ENCODE measurements around the gene ERVFRD-1.

The ERVFRD-1 gene

GRCh38 chr6:11140056-11140455, 28.5 kb upstream of the ERVFRD-1 start:
- DNase-seq (ENCODE audit: low read depth) = no peak
- TF ChIP-seq, protein P1, sequence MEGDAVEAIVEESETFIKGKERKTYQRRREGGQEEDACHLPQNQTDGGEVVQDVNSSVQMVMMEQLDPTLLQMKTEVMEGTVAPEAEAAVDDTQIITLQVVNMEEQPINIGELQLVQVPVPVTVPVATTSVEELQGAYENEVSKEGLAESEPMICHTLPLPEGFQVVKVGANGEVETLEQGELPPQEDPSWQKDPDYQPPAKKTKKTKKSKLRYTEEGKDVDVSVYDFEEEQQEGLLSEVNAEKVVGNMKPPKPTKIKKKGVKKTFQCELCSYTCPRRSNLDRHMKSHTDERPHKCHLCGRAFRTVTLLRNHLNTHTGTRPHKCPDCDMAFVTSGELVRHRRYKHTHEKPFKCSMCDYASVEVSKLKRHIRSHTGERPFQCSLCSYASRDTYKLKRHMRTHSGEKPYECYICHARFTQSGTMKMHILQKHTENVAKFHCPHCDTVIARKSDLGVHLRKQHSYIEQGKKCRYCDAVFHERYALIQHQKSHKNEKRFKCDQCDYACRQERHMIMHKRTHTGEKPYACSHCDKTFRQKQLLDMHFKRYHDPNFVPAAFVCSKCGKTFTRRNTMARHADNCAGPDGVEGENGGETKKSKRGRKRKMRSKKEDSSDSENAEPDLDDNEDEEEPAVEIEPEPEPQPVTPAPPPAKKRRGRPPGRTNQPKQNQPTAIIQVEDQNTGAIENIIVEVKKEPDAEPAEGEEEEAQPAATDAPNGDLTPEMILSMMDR (conservative IDR thresholded peaks at IDR 0.05; ENCODE audit: low read length) = no peak
- H3K4me3 ChIP-seq (ENCODE audit: low read length) = no peak overlapping the region

DNA sequence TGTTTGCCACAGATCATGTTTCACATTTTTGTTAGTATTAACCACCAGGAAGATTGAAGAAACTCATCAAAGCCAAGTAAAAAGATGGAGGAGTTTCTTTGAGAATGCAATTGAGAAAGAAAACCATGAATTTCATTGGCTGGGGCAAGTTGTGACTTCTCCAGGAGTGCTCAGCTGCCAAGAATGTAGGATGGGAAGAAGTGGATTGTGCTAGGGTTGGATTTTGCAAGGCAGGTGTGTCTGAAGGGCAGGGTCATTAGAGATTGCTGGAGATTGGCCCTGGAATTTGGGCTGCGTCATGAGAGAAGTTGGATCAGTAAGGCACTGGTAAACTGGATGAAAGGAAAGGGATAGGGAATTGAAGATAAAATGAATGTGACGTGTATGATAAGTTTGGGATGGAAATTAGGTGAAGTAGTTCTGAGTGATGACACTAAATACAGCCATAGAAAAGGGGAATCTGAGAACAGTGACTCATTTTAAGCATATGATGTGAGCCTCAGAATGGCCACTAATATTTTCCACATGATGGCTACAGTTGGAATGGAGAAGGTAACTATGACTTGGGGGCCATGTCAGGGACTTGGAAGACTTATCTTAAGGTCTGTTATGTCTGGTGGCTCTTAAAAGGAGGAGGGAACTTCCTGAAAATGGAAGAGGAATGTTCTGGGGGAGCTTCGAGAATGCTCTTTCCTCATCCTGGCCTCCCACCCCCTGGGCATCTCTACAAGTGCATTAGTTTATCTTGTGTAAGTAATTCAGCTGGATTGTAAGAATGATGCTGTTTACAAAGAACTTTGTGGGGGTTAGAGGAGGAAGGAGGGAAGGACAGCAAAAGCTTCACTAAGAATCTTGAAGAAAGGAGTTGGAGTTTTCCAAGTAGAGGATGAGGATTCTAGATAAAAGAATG, 27.8 kb upstream of the ERVFRD-1 start:
- peak; percentile 20 for DNase-seq (ENCODE audit: low read depth)
- no peak overlapping the region for H3K4me3 ChIP-seq (ENCODE audit: low read length)
- TF ChIP-seq, protein P1 (conservative IDR thresholded peaks at IDR 0.05; ENCODE audit: low read length) = no peak

GRCh38 chr6:11136809-11137208, 25.3 kb upstream of the ERVFRD-1 start:
- TF ChIP-seq, protein P1 (conservative IDR thresholded peaks at IDR 0.05; ENCODE audit: low read length) = no peak
- DNase-seq (ENCODE audit: low read depth) = no peak
- no peak overlapping the region for H3K4me3 ChIP-seq (ENCODE audit: low read length)

- TF ChIP-seq, protein P1 (conservative IDR thresholded peaks at IDR 0.05; ENCODE audit: low read length) = no peak
Observed at GRCh38 chr6:11133281-11133680, 21.8 kb upstream of the ERVFRD-1 start.

GRCh38 chr6:11132194-11132888, 20.8 kb upstream of the ERVFRD-1 start:
- peak; percentile 58 for DNase-seq (ENCODE audit: low read depth)
- no peak overlapping the region for H3K4me3 ChIP-seq (ENCODE audit: low read length)
- TF ChIP-seq, protein P1 (conservative IDR thresholded peaks at IDR 0.05; ENCODE audit: low read length) = no peak

More at GRCh38 chr6:11133281-11133680, 21.8 kb upstream of the ERVFRD-1 start:
- DNase-seq (ENCODE audit: low read depth) = no peak
- no peak overlapping the region for H3K4me3 ChIP-seq (ENCODE audit: low read length)

DNA sequence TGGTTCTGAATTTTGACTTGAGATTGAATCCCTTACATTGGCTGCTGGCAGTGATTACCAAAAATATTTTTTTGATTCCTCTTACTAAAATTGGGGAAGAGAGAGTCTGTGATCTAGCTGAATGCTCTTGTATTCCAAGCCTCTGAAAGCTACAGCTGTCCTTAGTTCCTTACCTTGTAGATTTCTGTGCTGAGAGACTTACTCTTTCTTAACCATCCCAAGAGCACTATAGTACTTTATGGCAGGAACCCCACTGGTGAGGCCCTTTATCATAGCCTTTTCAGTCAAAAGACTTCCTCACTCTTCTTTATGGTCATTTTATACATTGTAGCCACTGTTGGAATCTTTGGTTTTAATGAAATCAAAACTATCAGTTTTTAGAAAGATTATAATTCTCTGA, 19.1 kb upstream of the ERVFRD-1 start:
- no peak overlapping the region for H3K4me3 ChIP-seq (ENCODE audit: low read length)
- TF ChIP-seq, protein P1 (conservative IDR thresholded peaks at IDR 0.05; ENCODE audit: low read length) = no peak
- no peak for DNase-seq (ENCODE audit: low read depth)
